SHP77 treated with DMSO at 0.1 percent for 48 hours (cell line): ENCODE data around the gene THSD7B.
"Not testable (repeated sequence)": the region's sequence is repeated elsewhere in the genome, so short reads cannot be mapped to it uniquely, and the experiment has no call there.

Experiments
- DNase-seq: peaks from one replicate; lab custom pipeline; 2025; lab: John Stamatoyannopoulos, UW

The THSD7B gene

GRCh38 chr2:136765256-136766072, at the start of gene THSD7B:
Gene THSD7B, plus strand, starts transcription at chr2:136765545. Its CDS starts 116,634 bp downstream, at chr2:136882179.
- DNase-seq: no peak

GRCh38 chr2:136718273-136718672, 47.1 kb upstream of the THSD7B start:
- no peak for DNase-seq

- DNase-seq: no peak
Observed at GRCh38 chr2:136727973-136728699, 37.2 kb upstream of the THSD7B start.

- DNase-seq: no peak
Observed at GRCh38 chr2:136736236-136736635, 29.1 kb upstream of the THSD7B start.

- DNase-seq: no peak
Observed at GRCh38 chr2:136738044-136738443, 27.3 kb upstream of the THSD7B start.

GRCh38 chr2:136741471-136741870, 23.9 kb upstream of the THSD7B start:
- DNase-seq: no peak

- DNase-seq: no peak
Observed at GRCh38 chr2:136750065-136750464, 15.3 kb upstream of the THSD7B start.

- DNase-seq: no peak
Observed at GRCh38 chr2:136751406-136751805, 13.9 kb upstream of the THSD7B start.

- DNase-seq: not testable (repeated sequence)
Observed at GRCh38 chr2:136758504-136758903, 6.8 kb upstream of the THSD7B start.

- no peak for DNase-seq
Observed at GRCh38 chr2:136764452-136765255, 691 bp upstream of the THSD7B start.

- no peak for DNase-seq
Observed at GRCh38 chr2:136766073-136766404, 694 bp downstream of the THSD7B start.

- no peak for DNase-seq
Observed at GRCh38 chr2:136767030-136767429, 1.7 kb downstream of the THSD7B start.

- no peak for DNase-seq
Observed at GRCh38 chr2:136769871-136770270, 4.5 kb downstream of the THSD7B start.

GRCh38 chr2:136770384-136770783, 5.0 kb downstream of the THSD7B start:
- DNase-seq: no peak

- no peak for DNase-seq
Observed at GRCh38 chr2:136777391-136777790, 12.0 kb downstream of the THSD7B start.

- DNase-seq: no peak
Observed at GRCh38 chr2:136783856-136784255, 18.5 kb downstream of the THSD7B start.

- no peak for DNase-seq
Observed at GRCh38 chr2:136785215-136785614, 19.9 kb downstream of the THSD7B start.

- DNase-seq: no peak
Observed at GRCh38 chr2:136787970-136788369, 22.6 kb downstream of the THSD7B start.

GRCh38 chr2:136796339-136796738, 31.0 kb downstream of the THSD7B start:
- no peak for DNase-seq

GRCh38 chr2:136798766-136799165, 33.4 kb downstream of the THSD7B start:
- DNase-seq: no peak

- no peak for DNase-seq
Observed at GRCh38 chr2:136801661-136802060, 36.3 kb downstream of the THSD7B start.

- no peak for DNase-seq
Observed at GRCh38 chr2:136809998-136810397, 44.7 kb downstream of the THSD7B start.

GRCh38 chr2:136818839-136819238, 53.5 kb downstream of the THSD7B start:
- no peak for DNase-seq
